SK-N-MC (cell line): ENCODE measurements around the gene HRH4.

ENCODE experiments used
- EZH2 ChIP-seq: fragments of 200-600 bp; sonication (generic); IDR thresholded peaks from one replicate; pipeline ENCODE4 v1.6.1; 2017; ENCODE audit warnings: antibody characterized with exemption
- POLR2AphosphoS5 ChIP-seq: IDR thresholded peaks from 2 replicates; pipeline ENCODE4 v1.6.1; 2012; ENCODE audit warnings: mild to moderate bottlenecking, low read depth, low read length, borderline replicate concordance

DNA sequence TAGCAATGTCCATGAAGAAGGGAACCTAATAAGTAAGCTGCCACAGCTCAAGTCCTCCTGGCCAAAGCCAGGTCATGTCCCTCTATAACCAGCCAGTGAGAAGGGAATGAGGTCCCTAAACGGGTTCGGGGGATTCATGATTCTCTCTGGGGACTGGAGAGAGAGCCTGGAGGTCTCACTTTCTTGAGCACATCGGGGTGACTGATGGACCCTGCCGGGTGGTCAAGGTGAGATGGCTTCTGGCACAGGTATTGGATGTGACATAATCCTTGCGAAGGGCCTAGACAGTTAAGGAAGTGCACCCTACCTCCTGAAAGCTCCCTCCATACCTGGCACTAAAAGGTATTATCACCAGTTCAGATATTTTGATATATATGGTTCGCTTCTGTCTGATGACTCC is 45.7 kb downstream of the HRH4 start:
- TF ChIP-seq POLR2AphosphoS5 (no peak), EZH2 (no peak)
